Skeletal muscle cell (primary cell): ENCODE results near the gene ADAMTS3.

Source experiments
- DNase-seq: peaks from one replicate; pipeline ENCODE4 v3.0.0-alpha.2; 2010; ENCODE audit warnings: low read depth
- H3K4me3 ChIP-seq: 2 replicates; pipeline ENCODE4 v1.5.1; 2011; ENCODE audit warnings: low read depth, mild to moderate bottlenecking, control low read depth, low read length, moderate library complexity

Gene ADAMTS3

DNA sequence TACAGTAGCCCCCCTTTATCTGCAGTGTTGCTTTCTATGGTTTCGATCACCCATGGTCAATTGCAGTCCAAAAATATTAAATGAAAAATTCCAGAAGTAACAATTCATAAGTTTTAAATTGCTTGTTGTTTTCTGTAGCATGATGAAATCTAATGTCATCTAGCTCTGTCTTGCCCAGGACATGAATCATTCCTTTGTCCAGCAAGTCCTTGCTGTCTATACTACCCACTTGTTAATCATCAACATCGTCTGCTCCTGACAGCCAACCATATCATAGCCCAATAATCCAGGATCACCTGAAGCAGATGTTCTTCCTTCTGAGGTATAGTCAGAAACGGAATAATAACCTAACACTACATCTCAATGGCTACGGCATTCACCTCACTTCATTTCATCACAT, 79.8 kb downstream of the ADAMTS3 start:
- no peak overlapping the region for H3K4me3 ChIP-seq
- peak; percentile 47 for DNase-seq

DNA sequence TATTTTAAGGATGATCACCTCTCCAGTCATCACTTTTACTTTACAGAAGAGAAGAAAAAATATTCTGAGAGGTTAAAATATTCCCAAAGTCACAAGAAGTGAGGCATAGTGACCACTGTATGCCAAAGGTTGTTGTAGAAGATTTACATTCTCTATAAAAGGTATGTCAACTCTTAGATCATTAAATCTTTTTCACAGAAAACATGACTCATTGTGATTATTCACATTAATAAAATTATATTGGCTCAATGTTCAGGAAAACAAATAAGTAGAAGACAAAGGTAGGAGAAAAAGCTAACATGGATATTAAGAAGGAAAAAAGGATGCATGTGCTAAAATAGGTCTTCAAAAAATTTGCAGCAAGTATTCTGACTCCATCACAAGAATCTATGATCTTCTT, 82.0 kb downstream of the ADAMTS3 start:
- H3K4me3 ChIP-seq: no peak overlapping the region
- DNase-seq: no peak

GRCh38 chr4:72484981-72485380, 84.0 kb downstream of the ADAMTS3 start:
- DNase-seq: no peak
- H3K4me3 ChIP-seq: no peak overlapping the region

GRCh38 chr4:72473434-72473900, 95.6 kb downstream of the ADAMTS3 start:
- DNase-seq: peak; percentile 43

GRCh38 chr4:72471816-72472215, 97.2 kb downstream of the ADAMTS3 start:
- no peak for DNase-seq
- H3K4me3 ChIP-seq: no peak overlapping the region

More at GRCh38 chr4:72473434-72473900, 95.6 kb downstream of the ADAMTS3 start:
- H3K4me3 ChIP-seq: no peak overlapping the region

DNA sequence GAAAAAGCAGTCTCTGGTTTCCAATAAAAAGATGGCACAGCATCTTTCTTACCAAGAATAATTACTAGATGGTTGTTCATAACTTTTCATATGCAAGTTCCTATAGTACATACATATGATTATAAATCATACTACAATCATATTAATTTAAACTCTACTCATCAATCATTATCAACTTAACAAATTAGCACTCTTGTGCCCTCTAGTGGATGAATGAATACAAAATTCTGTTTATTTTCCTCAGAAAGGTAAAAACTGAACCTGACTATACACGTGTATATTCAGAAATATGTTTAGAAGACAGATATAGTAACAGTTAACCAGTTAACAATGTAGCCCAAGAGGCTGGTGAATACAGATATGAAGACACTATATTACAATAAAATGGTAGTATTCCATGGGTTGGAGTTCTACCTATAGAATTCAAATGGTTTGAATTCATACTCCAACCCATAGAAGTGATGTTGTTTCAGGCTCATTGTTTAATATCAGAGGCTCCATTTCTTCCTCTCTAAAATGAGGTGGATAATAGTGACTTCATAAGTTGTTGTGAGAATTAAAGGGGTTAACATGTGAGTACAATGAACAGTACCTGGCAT, 100.0 kb downstream of the ADAMTS3 start:
- no peak overlapping the region for H3K4me3 ChIP-seq
- DNase-seq: no peak

DNA sequence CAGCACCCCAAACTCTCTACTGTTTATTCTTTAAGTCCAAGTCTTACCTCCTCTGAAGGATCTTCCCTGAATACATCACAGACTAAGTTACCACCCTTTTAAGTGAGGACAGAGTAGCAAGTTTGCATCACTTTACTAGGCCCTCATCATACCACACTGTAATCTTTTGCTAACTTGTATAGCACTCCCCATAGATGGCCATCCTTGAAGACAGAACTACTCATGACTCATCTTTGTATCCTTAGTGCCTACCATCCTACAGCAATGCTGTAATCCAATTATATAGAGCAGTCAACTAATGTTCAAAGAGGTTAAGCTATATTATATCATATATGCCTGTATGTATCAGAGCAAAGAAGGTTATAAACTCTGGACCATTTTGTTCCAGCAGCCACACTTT, 101.4 kb downstream of the ADAMTS3 start:
- no peak for DNase-seq
- no peak overlapping the region for H3K4me3 ChIP-seq

- no peak overlapping the region for H3K4me3 ChIP-seq
- DNase-seq: no peak
Observed at GRCh38 chr4:72463724-72464123, 105.3 kb downstream of the ADAMTS3 start.

DNA sequence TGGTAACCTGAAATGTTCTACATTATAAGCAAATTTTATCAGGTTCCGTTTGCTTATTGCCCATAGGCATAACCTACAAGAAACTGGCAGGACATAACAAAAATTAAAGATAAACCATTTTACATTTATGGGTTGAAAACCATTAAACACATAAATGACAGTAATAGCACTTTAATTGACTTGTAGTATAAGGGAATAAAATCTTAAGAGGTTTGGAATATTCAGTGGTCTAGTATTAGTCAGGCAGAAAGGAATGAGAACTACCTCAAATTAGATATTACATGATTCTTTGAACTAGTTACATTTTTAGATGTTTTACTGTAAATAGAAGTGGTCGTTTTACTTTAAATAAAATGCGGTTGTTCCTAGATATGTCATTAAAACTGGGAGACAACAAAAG, 111.9 kb downstream of the ADAMTS3 start:
- H3K4me3 ChIP-seq: no peak overlapping the region
- DNase-seq: no peak

DNA sequence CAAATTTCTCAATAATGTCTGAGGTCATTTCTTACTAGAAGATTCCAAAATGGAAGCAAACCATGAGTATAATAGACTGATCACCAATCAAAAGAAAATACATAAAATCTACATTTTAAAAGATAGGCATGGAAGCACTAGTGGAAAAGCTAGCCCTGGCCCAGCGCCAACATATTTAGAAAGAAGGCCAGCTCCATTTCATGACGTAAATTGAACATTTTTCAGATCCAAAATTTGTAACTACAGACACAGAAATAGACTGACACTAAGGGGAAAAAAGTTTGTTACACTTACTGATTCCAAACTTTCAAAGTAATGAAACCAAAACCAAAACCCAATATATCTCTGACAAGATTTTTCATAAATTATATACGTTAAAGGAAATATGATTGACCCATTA, 117.7 kb downstream of the ADAMTS3 start:
- no peak overlapping the region for H3K4me3 ChIP-seq
- DNase-seq: no peak

DNA sequence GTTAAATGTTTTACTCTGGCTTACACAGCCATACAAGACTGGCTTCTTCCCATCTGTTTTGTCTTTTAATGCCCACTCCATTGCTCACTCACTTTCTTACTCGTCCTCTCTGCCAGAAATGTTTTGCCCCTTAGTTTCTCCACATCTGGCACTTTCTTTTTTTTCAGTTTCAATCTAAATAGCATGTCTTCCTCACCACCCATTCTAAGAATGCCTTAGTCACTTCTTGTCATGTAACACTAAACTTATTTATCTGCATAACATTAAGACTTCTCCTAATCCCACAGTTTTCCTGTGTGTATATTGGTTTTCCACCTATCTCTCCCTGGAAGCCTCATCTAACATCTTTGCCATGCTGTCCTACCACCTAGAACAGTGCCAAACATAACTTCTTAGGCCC, 119.3 kb downstream of the ADAMTS3 start:
- no peak overlapping the region for H3K4me3 ChIP-seq
- DNase-seq: no peak

DNA sequence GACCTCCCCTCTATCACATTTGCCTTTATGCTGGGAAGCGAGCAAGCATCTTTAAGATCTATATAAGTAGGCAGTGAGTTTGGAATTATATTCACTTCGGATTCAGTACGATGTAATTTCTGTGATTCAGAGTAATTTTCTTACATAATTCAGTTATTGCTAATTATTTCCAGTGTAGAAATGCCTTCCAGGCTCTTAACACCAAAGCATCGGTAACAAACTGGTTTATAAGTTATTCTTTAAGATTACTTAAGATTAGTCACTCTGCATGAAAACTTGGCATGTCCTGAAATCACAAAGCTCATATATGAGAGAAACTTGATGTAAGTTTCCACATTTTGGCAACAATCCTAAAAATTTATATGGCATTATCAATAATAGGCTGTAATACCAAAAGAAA, 120.8 kb downstream of the ADAMTS3 start:
- DNase-seq: no peak
- no peak overlapping the region for H3K4me3 ChIP-seq

DNA sequence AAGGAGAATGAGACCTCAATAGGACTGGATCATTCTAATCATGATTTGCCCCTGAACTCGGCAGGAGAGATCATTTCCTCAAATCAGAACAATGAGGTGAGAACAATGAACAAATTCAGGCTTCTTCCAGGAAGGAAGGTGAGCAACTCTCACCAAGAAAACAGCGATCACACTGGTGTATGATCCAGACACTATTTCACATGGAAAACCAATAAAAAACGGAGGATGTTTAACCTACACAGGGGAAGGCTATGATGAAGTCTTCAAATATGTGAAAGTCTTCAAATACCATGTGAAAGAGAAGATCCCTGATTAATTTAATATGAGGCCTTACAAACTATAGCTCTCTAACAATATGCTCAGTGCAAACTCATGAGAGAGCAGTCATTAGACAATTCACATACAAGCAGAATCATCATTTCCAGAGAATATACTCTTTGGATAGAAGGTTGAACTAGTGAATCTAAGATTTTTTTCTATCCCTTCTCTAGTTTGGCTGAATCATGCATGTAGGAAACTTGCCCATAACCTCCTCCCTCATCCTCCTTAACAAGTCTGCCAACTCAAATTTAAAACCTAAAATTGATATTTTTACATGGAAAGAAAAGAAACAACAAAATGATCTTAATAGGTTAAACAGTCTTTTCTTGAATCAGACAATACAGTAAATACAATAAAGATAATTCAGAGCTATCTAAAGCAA, 122.5 kb downstream of the ADAMTS3 start:
- no peak overlapping the region for H3K4me3 ChIP-seq
- no peak for DNase-seq

GRCh38 chr4:72444092-72444491, 124.9 kb downstream of the ADAMTS3 start:
- H3K4me3 ChIP-seq: no peak overlapping the region
- DNase-seq: no peak

DNA sequence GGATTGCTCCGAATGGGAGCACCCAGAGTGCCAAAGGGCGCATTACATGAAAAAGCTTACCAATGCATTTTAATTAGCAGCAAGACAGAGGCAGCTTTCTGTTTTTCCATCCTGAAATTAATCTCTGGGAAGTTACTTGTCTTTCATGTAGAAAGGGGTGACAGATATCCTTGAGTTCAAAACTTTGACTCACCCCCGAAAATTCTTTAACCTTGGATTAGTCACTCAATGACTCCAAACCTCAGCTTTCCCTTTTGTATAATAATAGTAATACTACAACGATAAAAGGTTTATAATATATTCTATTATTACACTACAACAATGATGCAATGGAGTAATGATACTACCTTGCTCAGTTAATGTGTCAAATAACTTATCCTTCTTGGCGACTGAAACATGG, 126.3 kb downstream of the ADAMTS3 start:
- H3K4me3 ChIP-seq: no peak overlapping the region
- no peak for DNase-seq

DNA sequence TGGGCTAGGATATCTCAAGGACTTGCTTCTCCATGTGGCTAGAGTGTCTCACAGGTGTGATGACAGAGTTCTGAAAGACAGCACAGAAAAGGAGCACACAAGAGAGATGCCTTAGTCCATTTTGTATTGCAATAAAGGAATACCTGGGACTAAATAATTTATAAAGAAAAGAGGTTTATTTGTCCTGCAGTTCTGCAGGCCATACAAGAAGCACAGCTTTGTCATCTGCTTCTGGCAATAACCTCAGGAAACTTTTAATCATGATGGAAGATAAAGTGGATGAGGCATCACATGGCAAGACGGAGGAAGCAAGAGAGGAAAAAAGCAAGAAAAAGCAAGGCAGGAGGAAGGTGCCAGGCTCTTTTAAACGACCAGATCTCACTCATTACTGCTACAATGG, 126.9 kb downstream of the ADAMTS3 start:
- no peak overlapping the region for H3K4me3 ChIP-seq
- DNase-seq: no peak

DNA sequence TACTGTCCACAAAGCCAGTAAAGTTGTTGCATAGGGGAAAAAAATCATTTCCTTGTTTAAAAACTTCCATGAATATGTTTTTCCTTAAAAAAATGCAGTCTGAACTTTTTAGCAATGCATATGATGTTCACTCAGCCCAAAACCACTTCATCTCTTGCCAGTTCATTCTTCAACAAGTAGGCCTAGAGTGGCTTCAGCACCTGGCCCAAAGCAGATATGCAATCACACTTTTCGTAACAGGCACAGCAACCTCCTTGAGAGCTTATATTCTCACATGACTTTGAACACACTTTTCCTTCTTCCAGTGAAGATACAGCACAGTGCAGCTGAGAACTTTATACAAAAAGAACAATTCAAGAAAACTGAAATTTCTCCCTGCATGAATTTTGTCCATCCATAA, 128.6 kb downstream of the ADAMTS3 start:
- no peak overlapping the region for H3K4me3 ChIP-seq

GRCh38 chr4:72432975-72433374, 136.0 kb downstream of the ADAMTS3 start:
- no peak for DNase-seq
- no peak overlapping the region for H3K4me3 ChIP-seq

More for the DNA sequence above, 128.6 kb downstream of the ADAMTS3 start:
- DNase-seq: no peak

DNA sequence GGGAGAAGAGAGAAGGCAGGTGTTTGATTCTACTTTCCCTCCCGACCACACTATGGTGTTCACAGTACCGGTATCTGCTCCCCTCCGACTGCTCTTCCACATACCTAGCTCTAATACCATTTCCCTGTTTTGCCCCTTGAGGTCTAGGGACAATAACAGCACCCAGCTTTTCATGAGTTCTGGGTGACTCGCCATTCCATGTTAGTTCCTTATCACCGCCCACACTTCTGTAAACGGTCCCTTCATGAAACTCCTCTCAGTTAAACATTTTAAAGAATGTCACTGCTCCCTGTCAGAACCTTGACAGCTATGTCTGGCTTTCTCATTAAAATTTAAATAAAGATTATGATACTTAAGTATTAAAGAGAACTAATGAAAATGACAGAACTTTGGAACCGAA, 136.7 kb downstream of the ADAMTS3 start:
- no peak for DNase-seq
- no peak overlapping the region for H3K4me3 ChIP-seq

- DNase-seq: no peak
- H3K4me3 ChIP-seq: no peak overlapping the region
Observed at GRCh38 chr4:72430988-72431387, 138.0 kb downstream of the ADAMTS3 start.

- no peak for DNase-seq
- H3K4me3 ChIP-seq: no peak overlapping the region
Observed at GRCh38 chr4:72430050-72430449, 139.0 kb downstream of the ADAMTS3 start.
